ENCODE measurements around the gene PIEZO2.

Gene PIEZO2

GRCh38 chr18:10787293-10787901, 362.0 kb downstream of the PIEZO2 start:
- DNase-seq (ENCODE audit: low read depth): peak; percentile 74

- DNase-seq (ENCODE audit: low read depth): no peak
Observed at GRCh38 chr18:10785798-10786197, 363.6 kb downstream of the PIEZO2 start.

- DNase-seq (ENCODE audit: low read depth): no peak
Observed at GRCh38 chr18:10784596-10785202, 364.7 kb downstream of the PIEZO2 start.

DNA sequence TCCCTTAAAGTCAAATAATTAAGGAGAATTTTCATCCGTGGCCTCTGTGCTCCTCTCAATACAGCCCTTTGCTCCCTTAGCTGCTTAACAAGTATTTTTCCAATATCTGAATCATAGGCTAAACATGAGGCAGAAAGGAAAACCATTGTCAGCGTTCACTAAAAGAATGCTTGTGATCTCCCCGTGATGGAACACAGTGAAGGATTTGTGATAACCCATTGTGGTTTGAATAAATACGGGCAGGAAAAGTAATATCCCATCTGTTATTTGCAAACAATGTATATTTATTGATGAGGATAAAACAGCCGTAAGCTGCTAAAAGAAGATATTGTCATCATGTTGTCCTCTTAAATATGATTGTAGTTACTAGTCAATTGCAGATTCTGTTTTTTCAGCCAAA, 365.4 kb downstream of the PIEZO2 start:
- no peak for DNase-seq (ENCODE audit: low read depth)

DNA sequence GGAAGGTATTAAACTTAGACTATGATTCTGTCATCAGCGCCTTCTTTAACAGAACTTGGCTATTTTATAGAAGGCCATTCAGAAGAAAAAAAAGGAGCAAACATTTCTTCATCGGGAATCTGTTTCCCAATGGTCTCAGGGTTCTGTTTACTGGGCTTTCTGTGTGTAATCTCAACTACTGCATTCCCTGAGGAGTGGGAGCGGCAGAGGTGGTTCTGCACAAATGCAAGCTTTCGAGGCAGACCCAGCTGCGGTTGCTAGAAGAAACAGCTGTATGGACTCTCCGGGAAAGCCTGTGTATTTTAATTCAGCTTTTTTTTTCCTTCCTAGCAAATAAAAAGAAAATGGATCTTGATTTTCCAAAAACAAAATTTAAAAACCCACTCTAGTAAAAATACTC, 372.9 kb downstream of the PIEZO2 start:
- DNase-seq (ENCODE audit: low read depth): no peak

- DNase-seq (ENCODE audit: low read depth): no peak
Observed at GRCh38 chr18:10775026-10775425, 374.3 kb downstream of the PIEZO2 start.

DNA sequence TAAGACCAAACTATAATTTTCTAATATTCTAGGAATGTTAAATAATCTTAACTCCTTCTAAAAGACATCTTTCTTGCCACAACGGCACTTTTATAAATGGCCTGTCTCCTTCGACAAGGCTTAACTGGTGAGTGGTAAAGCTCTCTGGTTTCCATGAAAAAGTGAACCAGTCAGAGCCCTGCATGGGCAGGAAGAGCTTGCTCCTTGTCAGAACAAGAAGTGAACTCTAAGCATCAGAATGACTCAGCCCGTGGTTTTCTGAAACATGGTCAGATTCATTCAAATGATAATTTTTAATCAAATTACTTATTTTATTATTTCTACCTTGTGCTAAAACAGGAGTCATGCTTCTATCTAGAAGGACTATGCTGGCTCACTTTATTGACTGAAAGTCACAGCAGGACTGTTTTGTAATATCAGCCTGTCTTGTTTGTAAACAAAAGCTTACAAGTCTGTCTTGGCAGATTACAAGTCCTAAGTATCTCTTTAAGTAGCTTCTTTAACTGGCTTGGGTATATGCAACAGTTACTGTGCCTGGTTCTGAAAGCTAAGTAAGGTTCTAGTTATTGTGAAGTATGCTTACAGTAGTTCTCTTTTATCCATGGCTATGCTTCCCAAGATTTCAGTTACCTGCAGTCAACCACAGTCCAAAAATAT, 378.2 kb downstream of the PIEZO2 start:
- no peak for DNase-seq (ENCODE audit: low read depth)

DNA sequence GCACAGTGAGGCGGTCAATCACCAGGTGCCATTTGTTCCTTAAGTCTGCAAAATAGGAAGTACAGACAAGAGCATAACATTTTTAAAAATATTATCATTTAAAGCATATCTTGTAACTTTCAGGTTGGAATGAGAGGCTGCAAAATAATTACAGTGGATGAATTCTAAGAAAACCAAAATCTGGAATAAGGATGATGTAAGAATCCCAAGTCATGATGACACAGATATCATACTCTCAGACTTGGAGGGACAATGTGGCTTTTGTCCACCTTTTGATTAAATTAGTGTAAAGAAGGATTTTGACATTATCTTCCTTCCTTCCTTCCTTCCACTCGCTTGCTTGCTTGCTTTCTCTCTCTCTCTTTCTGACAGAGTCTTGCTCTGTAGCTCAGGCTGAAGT, 379.1 kb downstream of the PIEZO2 start:
- no peak for DNase-seq (ENCODE audit: low read depth)

- DNase-seq (ENCODE audit: low read depth): no peak
Observed at GRCh38 chr18:10768221-10768620, 381.1 kb downstream of the PIEZO2 start.

GRCh38 chr18:10767658-10768057, 381.7 kb downstream of the PIEZO2 start:
- no peak for DNase-seq (ENCODE audit: low read depth)

- no peak for DNase-seq (ENCODE audit: low read depth)
Observed at GRCh38 chr18:10760986-10761385, 388.4 kb downstream of the PIEZO2 start.

GRCh38 chr18:10759241-10759640, 390.1 kb downstream of the PIEZO2 start:
- no peak for DNase-seq (ENCODE audit: low read depth)

GRCh38 chr18:10757946-10758345, 391.4 kb downstream of the PIEZO2 start:
- DNase-seq (ENCODE audit: low read depth): no peak

- DNase-seq (ENCODE audit: low read depth): no peak
Observed at GRCh38 chr18:10757349-10757748, 392.0 kb downstream of the PIEZO2 start.

DNA sequence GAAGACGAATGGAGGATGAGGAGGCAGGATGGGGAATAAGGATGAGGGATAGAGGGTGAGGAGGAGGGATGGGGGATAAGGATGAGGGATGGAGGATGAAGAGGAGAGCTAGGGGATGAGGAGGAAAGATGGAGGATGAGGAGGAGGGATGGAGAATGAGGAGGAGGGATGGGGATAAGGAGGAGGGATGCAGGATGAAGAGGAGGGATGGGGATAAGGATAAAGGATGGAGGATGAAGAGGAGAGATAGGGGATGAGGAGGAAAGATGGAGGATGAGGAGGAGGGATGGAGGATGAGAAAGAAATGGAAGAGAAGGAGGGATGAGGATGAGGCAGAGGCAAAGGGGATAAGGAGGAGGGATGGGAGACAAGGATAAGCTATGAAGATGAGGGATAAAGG, 393.5 kb downstream of the PIEZO2 start:
- DNase-seq (ENCODE audit: low read depth): no peak

DNA sequence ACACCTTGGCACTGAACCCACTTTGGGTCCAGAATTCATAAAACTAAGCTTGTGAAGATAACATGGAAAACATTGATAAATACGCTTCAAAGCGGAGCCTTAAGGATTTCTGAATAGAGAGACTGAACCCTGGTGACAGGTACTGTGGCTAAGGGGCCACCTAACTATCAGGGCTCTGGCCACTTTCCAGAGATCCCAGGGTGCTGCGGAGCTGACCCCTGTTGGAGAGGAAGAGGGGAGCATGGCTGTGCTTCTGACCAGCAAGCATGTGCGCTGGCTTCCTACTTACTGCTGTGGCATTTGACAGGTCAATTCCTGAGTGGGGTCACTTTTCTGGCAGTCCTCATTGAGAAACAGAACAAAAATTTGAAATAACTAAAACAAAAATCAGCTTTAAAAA, 395.2 kb downstream of the PIEZO2 start:
- DNase-seq (ENCODE audit: low read depth): no peak

GRCh38 chr18:10752382-10752781, 397.0 kb downstream of the PIEZO2 start:
- no peak for DNase-seq (ENCODE audit: low read depth)

- no peak for DNase-seq (ENCODE audit: low read depth)
Observed at GRCh38 chr18:10751653-10752052, 397.7 kb downstream of the PIEZO2 start.

- no peak for DNase-seq (ENCODE audit: low read depth)
Observed at GRCh38 chr18:10750191-10751035, 399.0 kb downstream of the PIEZO2 start.

GRCh38 chr18:10748641-10749040, 400.7 kb downstream of the PIEZO2 start:
- no peak for DNase-seq (ENCODE audit: low read depth)

- no peak for DNase-seq (ENCODE audit: low read depth)
Observed at GRCh38 chr18:10745971-10746370, 403.4 kb downstream of the PIEZO2 start.

- no peak for DNase-seq (ENCODE audit: low read depth)
Observed at GRCh38 chr18:10745219-10745618, 404.1 kb downstream of the PIEZO2 start.

GRCh38 chr18:10743766-10744165, 405.6 kb downstream of the PIEZO2 start:
- no peak for DNase-seq (ENCODE audit: low read depth)
